ENCODE measurements around the gene ATP5F1B. TPM values are rescaled to one million over a fixed set of nuclear protein-coding genes. Genes with fewer than 3 reads are reported as not detected.

Gene ATP5F1B
- total and polyA plus RNA-seq, 2 of the 8 experiments (the other 6 are each of a cell fraction or from before 2014, with no cell fraction given), result 900 to 1,522 TPM

DNA sequence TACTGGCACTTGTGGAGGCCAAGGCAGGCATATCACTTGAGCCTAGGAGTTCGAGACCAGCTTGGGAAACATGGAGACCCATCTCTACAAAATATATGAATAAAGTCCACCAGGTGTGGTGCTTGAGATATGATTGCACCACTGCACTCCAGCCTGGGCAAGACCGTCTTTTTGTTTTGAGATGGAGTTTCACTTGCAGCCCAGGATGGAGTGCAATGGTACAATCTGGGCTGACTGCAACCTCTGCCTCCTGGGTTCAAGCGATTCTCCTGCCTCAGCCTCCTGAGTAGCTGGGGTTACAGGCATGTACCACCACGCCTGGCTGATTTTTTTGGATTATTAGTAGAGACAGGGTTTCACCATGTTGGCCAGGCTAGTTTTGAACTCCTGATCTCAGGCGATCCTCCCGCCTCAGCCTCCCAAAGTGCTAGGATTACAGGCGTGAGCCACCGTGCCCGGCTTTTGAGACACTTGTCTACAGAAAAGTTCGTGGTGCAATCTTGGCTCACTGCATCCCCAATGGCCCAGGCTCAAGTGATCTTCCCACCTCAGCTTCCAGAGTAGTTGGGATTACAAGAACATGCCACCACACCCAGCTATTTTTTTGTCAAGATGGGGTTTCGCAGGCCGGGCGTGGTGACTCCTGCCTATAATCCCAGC is 16.3 kb upstream of the ATP5F1B start:
- TF ChIP-seq POLR2AphosphoS5 (IDR thresholded peaks at IDR 0.05; ENCODE audit: low read depth, low read length) (peak; percentile 62), JUND (IDR thresholded peaks at IDR 0.05; ENCODE audit: low read length) (no peak), POLR2A (IDR thresholded peaks at IDR 0.05; ENCODE audit: control extremely low read depth in 1 of 2, low read depth in 2 of 2, low read length in 2 of 2) (0 out of 3 replicates have a peak, but pooled peaks of 1 of the 2 experiments have one; percentile 10)
- no peaks in the 10 kb centered on the region for H3K4me1 ChIP-seq (replicated peaks in 1 of 4; ENCODE audit: control insufficient read depth in 3 of 4, insufficient read depth in 4 of 4, low read length in 3 of 4)
- CTCF ChIA-PET (ENCODE audit: partially characterized antibody), result interaction anchor here (0.8 to 1.7 kb wide), 3 partner anchors 9 to 25 kb away, joined by 4 to 7 read pairs (median 5); no protein-coding TSS in a partner anchor
- no peak overlapping the region for H4K91ac ChIP-seq (replicated peaks; ENCODE audit: insufficient read length, low read length)
- H2AFZ ChIP-seq (ENCODE audit: low read length), result no peak overlapping the region
- no peaks in the 10 kb centered on the region for H3K79me1 ChIP-seq (ENCODE audit: low read depth, low read length)
- H3K4ac ChIP-seq (replicated peaks; ENCODE audit: insufficient read length, low read depth, low read length), result no peak overlapping the region
- H4K20me1 ChIP-seq (replicated peaks in 1 of 2; ENCODE audit: control insufficient read depth in 1 of 2, insufficient read depth in 2 of 2, low read length in 2 of 2), result peaks cover 0 to 2% of the 10 kb centered on the region in 2 experiments
- H3K79me2 ChIP-seq (ENCODE audit: control insufficient read depth in 1 of 2, insufficient read depth in 2 of 2, low read length in 2 of 2), result no peaks in the 10 kb centered on the region
- no peak overlapping the region for H3K23ac ChIP-seq (ENCODE audit: insufficient read length)
- no peak overlapping the region for H2BK12ac ChIP-seq (ENCODE audit: low read depth, low read length)
- no peak overlapping the region for H4K5ac ChIP-seq (ENCODE audit: insufficient read length, low read depth, low read length)
- no peaks in the 10 kb centered on the region for H3K27me3 ChIP-seq (replicated peaks in 1 of 4; ENCODE audit: control insufficient read depth in 3 of 4, extremely low read depth in 1 of 4, insufficient read depth in 3 of 4, low read length in 3 of 4)
- H3K14ac ChIP-seq (ENCODE audit: insufficient read length), result no peak overlapping the region
- no peak overlapping the region for H2BK20ac ChIP-seq (ENCODE audit: low read length)
- H3K36me3 ChIP-seq (ENCODE audit: control insufficient read depth in 2 of 4, insufficient read depth in 4 of 4, low read length in 3 of 4), result peaks cover 10 to 35% (median 26%) of the 10 kb centered on the region in 4 experiments
- H3K4me2 ChIP-seq (ENCODE audit: insufficient read depth in 1 of 2, low read depth in 2 of 2, low read length in 2 of 2), result no peak overlapping the region
- no peak overlapping the region for H2BK5ac ChIP-seq (ENCODE audit: low read depth, low read length)
- FAIRE-seq (no peak), DNase-seq (ENCODE audit: low read depth in 1 of 2, low spot score in 2 of 2) (no peak)
- H2BK15ac ChIP-seq (ENCODE audit: low read length), result no peak overlapping the region
- H3K9me3 ChIP-seq (ENCODE audit: insufficient read depth in 2 of 2, low read depth in 1 of 2, low read length in 1 of 2), result no peaks in the 10 kb centered on the region
- no peak overlapping the region for H2AK5ac ChIP-seq (ENCODE audit: low read depth, low read length)
- 89% methylated on average over 13 of the region's 13 CpGs; no CpG with 5 or more reads in 1 of the 2 experiments for WGBS, 2 experiments (ENCODE audit: extremely low coverage in 1 of 2, insufficient coverage in 1 of 2, insufficient read length in 1 of 2, insufficient replicate concordance in 2 of 2, low coverage in 1 of 2, low lambda C conversion rate in 2 of 2, missing lambda C conversion rate in 1 of 2)
- POLR2A ChIA-PET (ENCODE audit: partially characterized antibody), result interaction anchor here (0.7 to 13.1 kb wide), 13 partner anchors 9 to 64 kb away, joined by 3 to 130 read pairs (median 4); partner anchors contain the start of genes ATP5F1B and NACA
- H3K56ac ChIP-seq (replicated peaks; ENCODE audit: insufficient read length, low read depth, low read length), result no peak overlapping the region
- no peak overlapping the region for H3K4me3 ChIP-seq (ENCODE audit: extremely low read depth in 1 of 4, insufficient read depth in 2 of 4, low read depth in 3 of 4, low read length in 4 of 4)
- no peak overlapping the region for H3K27ac ChIP-seq (ENCODE audit: low read depth, low read length)
- no peak overlapping the region for H4K8ac ChIP-seq (ENCODE audit: extremely low read depth, insufficient read depth, low read length)
- no peak overlapping the region for H3K9ac ChIP-seq (replicated peaks in 1 of 4; ENCODE audit: extremely low read depth in 1 of 4, low read depth in 3 of 4, low read length in 3 of 4)
- H3K23me2 ChIP-seq (ENCODE audit: low read depth, low read length), result no peaks in the 10 kb centered on the region
- no peak overlapping the region for H3K18ac ChIP-seq (ENCODE audit: extremely low read depth, low read length)
- no peak overlapping the region for H2BK120ac ChIP-seq (replicated peaks; ENCODE audit: low read depth, low read length)
